Keratinocyte (primary cell): Measurements from ENCODE around the gene CD93. TPM values are rescaled to one million over a fixed set of nuclear protein-coding genes. Genes with fewer than 3 reads are reported as not detected.
A peak's percentile ranks its signal among the peaks of the same experiment; 100 is the strongest.

Experiments used
- DNase-seq: peaks from one replicate; pipeline ENCODE4 v3.0.0-alpha.2; 2011; ENCODE audit warnings: low read depth, missing footprints, low spot score
- FAIRE-seq: peaks from 2 replicates; lab custom pipeline; 2011; peaks lifted over from hg19 to GRCh38; lab: Jason Lieb, UNC
- H2AFZ ChIP-seq: 2 replicates; pipeline ENCODE4 v1.6.0; 2012; ENCODE audit warnings: low read length, control low read depth, inconsistent platforms; ENCODE audit not compliant: control insufficient read depth
- H3K27ac ChIP-seq: 2 replicates; pipeline ENCODE4 v1.5.1; 2011; ENCODE audit warnings: low read length; ENCODE audit not compliant: control insufficient read depth, insufficient read depth
- H3K27me3 ChIP-seq: 3 replicates; pipeline ENCODE4 v1.6.0; 2011; ENCODE audit warnings: low read length; ENCODE audit not compliant: control insufficient read depth, insufficient read depth; ENCODE audit errors: extremely low read depth
- H3K36me3 ChIP-seq, 2 experiments: 2 replicates in 1 of 2; 3 replicates in 1 of 2; pipeline ENCODE4 v1.5.1; 2011; ENCODE audit warnings: low read length in 2 of 2, mild to moderate bottlenecking in 1 of 2; ENCODE audit not compliant: control insufficient read depth in 2 of 2, insufficient read depth in 2 of 2; ENCODE audit errors: extremely low read depth in 1 of 2
- H3K4me1 ChIP-seq: 3 replicates; pipeline ENCODE4 v1.5.1; 2011; ENCODE audit warnings: low read length; ENCODE audit not compliant: control insufficient read depth, insufficient read depth; ENCODE audit errors: extremely low read depth
- H3K4me2 ChIP-seq: 3 replicates; pipeline ENCODE4 v1.6.0; 2011; ENCODE audit warnings: low read depth, low read length; ENCODE audit not compliant: control insufficient read depth, insufficient read depth; ENCODE audit errors: extremely low read depth
- H3K4me3 ChIP-seq, 3 experiments: fragments of 200-600 bp in 1 of 3; sonication (generic) in 1 of 3; 2 replicates in 2 of 3; 3 replicates in 1 of 3; pipeline ENCODE4 v1.5.1; 2011 to 2016; ENCODE audit warnings: low read length in 3 of 3, mild to moderate bottlenecking in 3 of 3, control low read depth in 2 of 3, inconsistent platforms in 1 of 3, low read depth in 1 of 3, mixed read lengths in 1 of 3, mixed run types in 1 of 3, moderate library complexity in 1 of 3; ENCODE audit not compliant: control insufficient read depth in 2 of 3, insufficient read depth in 2 of 3; ENCODE audit errors: extremely low read depth in 1 of 3
- H3K79me2 ChIP-seq: 2 replicates; pipeline ENCODE4 v1.6.0; 2012; ENCODE audit warnings: low read length; ENCODE audit not compliant: control insufficient read depth, insufficient read depth
- H3K9ac ChIP-seq: 3 replicates; pipeline ENCODE4 v1.6.0; 2011; ENCODE audit warnings: low read length; ENCODE audit not compliant: control insufficient read depth, insufficient read depth; ENCODE audit errors: extremely low read depth
- H3K9me1 ChIP-seq: 3 replicates; pipeline ENCODE4 v1.6.0; 2011; ENCODE audit warnings: low read length; ENCODE audit not compliant: control insufficient read depth, insufficient read depth; ENCODE audit errors: extremely low read depth
- H3K9me3 ChIP-seq: 2 replicates; pipeline ENCODE4 v1.5.1; 2012; ENCODE audit warnings: low read depth, low read length; ENCODE audit not compliant: control insufficient read depth
- H4K20me1 ChIP-seq: 3 replicates; pipeline ENCODE4 v1.6.0; 2011; ENCODE audit warnings: low read length; ENCODE audit not compliant: control insufficient read depth, insufficient read depth; ENCODE audit errors: extremely low read depth
- CTCF ChIP-seq, 3 experiments: IDR thresholded peaks in 1 of 3; conservative IDR thresholded peaks in 1 of 3; optimal IDR thresholded peaks in 1 of 3; 2 replicates in 2 of 3; 3 replicates in 1 of 3; pipeline versions ENCODE3 to v1.5.1; 2011; ENCODE audit warnings: low read length in 3 of 3, mild to moderate bottlenecking in 3 of 3, moderate library complexity in 2 of 3, control low read depth in 1 of 3, inconsistent platforms in 1 of 3; ENCODE audit not compliant: insufficient read depth in 2 of 3; ENCODE audit errors: extremely low read depth in 1 of 3
- EZH2 ChIP-seq: IDR thresholded peaks from one replicate; pipeline ENCODE4 v1.6.1; 2012; ENCODE audit warnings: inconsistent platforms, mild to moderate bottlenecking, low read length, moderate library complexity
- dilution Hi-C: fragments of 300-500 bp; cut with MboI; formaldehyde crosslinking; loops from one replicate; pipeline ENCODE4 v1.7.0; 2020; ENCODE audit warnings: low sequenced_read_pairs; ENCODE audit not compliant: extremely low pct_ligation_motif_present
- polyA plus RNA-seq, 5 experiments: library from polyadenylated mRNA; depleted of rRNA in 3 of 5; stranded (reverse) in 3 of 5; stranded (forward) in 1 of 5; unstranded in 1 of 5; fragments of >200 nt; gene quantifications; 1 replicate in 1 of 5; 2 replicates in 3 of 5; 3 replicates in 1 of 5; pipeline versions ENCODE4 v1.2.1 to v1.2.3, GENCODE V29; 2011 to 2012; ENCODE audit warnings: missing spikeins in 2 of 5, low read depth in 1 of 5, low replicate concordance in 1 of 5

Gene CD93
- polyA plus RNA-seq, 1 donor (not counting 4 experiments of a cell fraction or from before 2014, with no cell fraction given) = not detected

DNA sequence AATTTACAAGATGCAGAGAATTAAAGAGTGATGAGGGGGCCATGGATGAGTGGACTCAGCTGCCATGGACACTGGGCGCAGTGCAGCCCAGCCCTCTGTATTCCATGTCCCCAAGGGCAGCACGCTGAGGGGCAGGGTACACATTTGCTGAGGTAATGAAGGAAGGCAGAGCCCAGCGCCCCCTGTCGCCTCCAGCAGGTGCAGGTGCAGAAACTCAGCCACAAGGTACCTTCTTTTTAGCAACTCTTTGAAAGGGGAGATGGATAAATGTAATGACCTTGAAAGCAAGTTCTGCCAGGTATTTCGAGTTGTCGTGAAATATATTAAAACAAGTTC, 7.1 kb downstream of the CD93 start:
- no peaks in the 10 kb centered on the region for H3K9me1 ChIP-seq
- H3K27ac ChIP-seq = no peak overlapping the region
- DNase-seq = no peak
- no peak overlapping the region for H3K9ac ChIP-seq
- no peaks in the 10 kb centered on the region for H3K36me3 ChIP-seq
- peaks cover 10% of the 10 kb centered on the region for H3K4me1 ChIP-seq
- H3K27me3 ChIP-seq = no peaks in the 10 kb centered on the region
- TF ChIP-seq EZH2 = no peak
- peak; percentile 14 to 41 (median 34) for TF ChIP-seq CTCF (optimal IDR thresholded peaks at IDR 0.05 in 1 of 3, IDR thresholded peaks at IDR 0.05 in 1 of 3, conservative IDR thresholded peaks at IDR 0.05 in 1 of 3; ENCODE audit: extremely low read depth in 1 of 3, insufficient read depth in 2 of 3, low read length in 3 of 3)
- H3K79me2 ChIP-seq = no peaks in the 10 kb centered on the region
- dilution Hi-C loops = no loop called here
- H3K4me3 ChIP-seq = no peak overlapping the region
- H3K9me3 ChIP-seq = no peaks in the 10 kb centered on the region
- H4K20me1 ChIP-seq = no peaks in the 10 kb centered on the region
- no peak for FAIRE-seq
- H3K4me2 ChIP-seq = no peak overlapping the region
- H2AFZ ChIP-seq = no peak overlapping the region

- no peak overlapping the region for H3K4me2 ChIP-seq
- H3K36me3 ChIP-seq = no peaks in the 10 kb centered on the region
- FAIRE-seq (no peak), DNase-seq (no peak)
- no peak overlapping the region for H3K27ac ChIP-seq
- H3K9me1 ChIP-seq = no peaks in the 10 kb centered on the region
- no peak for TF ChIP-seq EZH2
- TF ChIP-seq CTCF (optimal IDR thresholded peaks at IDR 0.05 in 1 of 3, IDR thresholded peaks at IDR 0.05 in 1 of 3, conservative IDR thresholded peaks at IDR 0.05 in 1 of 3; ENCODE audit: extremely low read depth in 1 of 3, insufficient read depth in 2 of 3, low read length in 3 of 3) = no peak
- H3K4me3 ChIP-seq = no peak overlapping the region
- no peak overlapping the region for H2AFZ ChIP-seq
- H3K4me1 ChIP-seq = peaks cover 9% of the 10 kb centered on the region
- no peaks in the 10 kb centered on the region for H3K9me3 ChIP-seq
- no peak overlapping the region for H3K9ac ChIP-seq
- H3K27me3 ChIP-seq = no peaks in the 10 kb centered on the region
- dilution Hi-C loops = no loop called here
- no peaks in the 10 kb centered on the region for H4K20me1 ChIP-seq
- no peaks in the 10 kb centered on the region for H3K79me2 ChIP-seq
These were observed 7.6 kb downstream of the CD93 start for GRCh38 chr20:23078351-23079015.
